Fibroblast of mammary gland (primary cell): Measurements from ENCODE around the gene GYG2.
"Not testable (repeated sequence)": the region's sequence is repeated elsewhere in the genome, so short reads cannot be mapped to it uniquely, and the experiment has no call there.

Source experiments
- DNase-seq: peaks from one replicate; pipeline ENCODE4 v3.0.0-alpha.2; 2010; ENCODE audit warnings: low read depth
- H3K4me3 ChIP-seq: 2 replicates; pipeline ENCODE4 v1.5.1; 2011; ENCODE audit warnings: low read depth, mild to moderate bottlenecking, low read length, moderate library complexity; ENCODE audit not compliant: control insufficient read depth
- TF ChIP-seq, protein P1 (sequence below): conservative IDR thresholded peaks from 2 replicates; pipeline ENCODE4 v1.5.1; 2011; ENCODE audit warnings: low read depth, low read length, inconsistent platforms; ENCODE audit not compliant: control insufficient read depth, insufficient read depth

The GYG2 gene

DNA sequence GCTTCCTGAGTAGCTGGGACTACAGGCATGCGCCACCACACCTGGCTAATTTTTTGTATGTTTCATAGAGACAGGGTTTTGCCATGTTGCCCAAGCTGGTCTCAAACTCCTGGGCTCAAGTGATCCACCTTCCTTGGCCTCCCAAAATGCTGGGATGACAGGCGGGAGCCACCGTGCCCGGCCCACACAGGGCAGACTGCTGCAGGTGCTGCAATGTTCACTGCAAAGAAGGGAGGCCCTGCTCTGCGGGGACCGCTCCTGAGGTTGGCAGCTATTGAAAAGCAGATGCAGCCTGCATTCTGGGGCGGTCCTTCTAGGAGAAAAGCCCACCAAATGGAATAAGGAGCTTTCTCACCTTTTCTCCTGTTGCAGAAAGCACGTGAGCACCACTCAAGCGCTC is 95.4 kb downstream of the GYG2 start:
- H3K4me3 ChIP-seq = no peak overlapping the region
- no peak for DNase-seq
- TF ChIP-seq, protein P1, sequence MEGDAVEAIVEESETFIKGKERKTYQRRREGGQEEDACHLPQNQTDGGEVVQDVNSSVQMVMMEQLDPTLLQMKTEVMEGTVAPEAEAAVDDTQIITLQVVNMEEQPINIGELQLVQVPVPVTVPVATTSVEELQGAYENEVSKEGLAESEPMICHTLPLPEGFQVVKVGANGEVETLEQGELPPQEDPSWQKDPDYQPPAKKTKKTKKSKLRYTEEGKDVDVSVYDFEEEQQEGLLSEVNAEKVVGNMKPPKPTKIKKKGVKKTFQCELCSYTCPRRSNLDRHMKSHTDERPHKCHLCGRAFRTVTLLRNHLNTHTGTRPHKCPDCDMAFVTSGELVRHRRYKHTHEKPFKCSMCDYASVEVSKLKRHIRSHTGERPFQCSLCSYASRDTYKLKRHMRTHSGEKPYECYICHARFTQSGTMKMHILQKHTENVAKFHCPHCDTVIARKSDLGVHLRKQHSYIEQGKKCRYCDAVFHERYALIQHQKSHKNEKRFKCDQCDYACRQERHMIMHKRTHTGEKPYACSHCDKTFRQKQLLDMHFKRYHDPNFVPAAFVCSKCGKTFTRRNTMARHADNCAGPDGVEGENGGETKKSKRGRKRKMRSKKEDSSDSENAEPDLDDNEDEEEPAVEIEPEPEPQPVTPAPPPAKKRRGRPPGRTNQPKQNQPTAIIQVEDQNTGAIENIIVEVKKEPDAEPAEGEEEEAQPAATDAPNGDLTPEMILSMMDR = no peak

DNA sequence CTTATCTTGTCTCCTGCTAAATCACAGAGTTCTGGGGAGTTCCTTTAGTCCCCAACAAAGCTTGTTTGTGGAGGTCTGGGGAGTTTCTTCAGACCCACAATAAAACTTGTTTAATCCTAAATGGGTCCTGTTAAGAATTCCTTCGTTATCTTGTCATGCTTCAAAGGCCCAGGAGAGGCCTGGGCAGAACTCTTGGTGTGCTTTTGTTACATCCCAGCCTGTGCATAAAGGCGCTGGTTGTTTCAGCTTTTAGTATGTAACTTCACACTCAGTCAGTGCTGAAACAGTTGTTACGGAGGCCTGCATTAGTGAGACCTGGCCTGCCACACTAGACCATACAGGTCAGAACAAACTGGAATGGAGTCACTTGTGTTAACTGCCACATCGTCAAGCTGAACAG is 97.5 kb downstream of the GYG2 start:
- DNase-seq, H3K4me3 ChIP-seq: not testable (repeated sequence)

DNA sequence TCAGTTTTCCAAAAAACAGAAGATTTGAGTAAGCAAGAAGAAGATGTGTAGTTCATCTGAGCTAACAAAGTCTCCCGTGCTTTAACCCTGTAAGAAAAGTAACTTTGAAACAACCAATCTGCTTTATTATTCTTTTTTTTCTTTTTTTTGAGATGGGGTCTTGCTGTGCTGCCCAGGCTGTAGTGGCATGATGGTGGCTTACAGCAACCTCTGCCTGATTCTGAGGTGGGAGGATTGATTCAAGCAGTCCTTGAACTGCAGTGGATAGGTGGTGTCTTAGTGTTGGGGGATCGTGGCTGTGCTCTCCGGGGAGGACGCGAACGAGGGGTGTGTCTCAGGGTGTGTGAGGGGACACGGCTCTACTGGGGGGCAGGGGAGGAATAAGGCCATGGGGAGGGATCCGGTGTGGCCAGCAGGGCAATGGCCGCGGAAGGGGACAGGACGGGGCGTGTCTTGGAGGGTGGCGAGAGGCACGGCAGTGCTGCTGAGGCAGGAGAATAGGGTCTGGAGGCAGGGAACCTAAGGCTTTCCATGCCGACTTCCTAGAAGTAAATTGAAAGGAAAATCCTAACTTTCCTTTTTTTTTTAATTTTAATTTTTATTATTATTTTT is 98.0 kb downstream of the GYG2 start:
- TF ChIP-seq, protein P1 = no peak
- no peak for DNase-seq

DNA sequence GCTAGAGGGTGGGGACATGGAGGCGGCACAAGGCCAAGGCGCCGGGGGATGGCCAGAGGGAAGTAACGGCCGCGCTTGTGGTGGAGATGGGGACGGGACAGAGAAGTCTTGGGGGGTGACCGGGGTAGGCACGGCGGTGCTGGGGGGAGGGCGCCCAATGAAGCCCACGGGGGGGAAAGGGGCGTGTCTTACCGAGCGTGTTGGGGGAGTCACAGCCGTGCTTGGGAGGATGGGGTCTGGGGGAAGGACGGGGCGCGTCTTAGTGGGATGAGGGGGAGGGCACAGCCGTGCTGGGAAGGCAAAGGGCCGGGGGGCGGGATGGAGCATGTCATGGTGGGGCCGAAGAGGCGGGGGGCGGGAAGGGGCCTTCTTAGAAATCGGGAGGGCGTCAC is 99.5 kb downstream of the GYG2 start:
- peak overlapping the region; percentile 43 for H3K4me3 ChIP-seq
- TF ChIP-seq, protein P1 = no peak
- no peak for DNase-seq

More for the DNA sequence above, 98.0 kb downstream of the GYG2 start:
- H3K4me3 ChIP-seq = no peak overlapping the region

DNA sequence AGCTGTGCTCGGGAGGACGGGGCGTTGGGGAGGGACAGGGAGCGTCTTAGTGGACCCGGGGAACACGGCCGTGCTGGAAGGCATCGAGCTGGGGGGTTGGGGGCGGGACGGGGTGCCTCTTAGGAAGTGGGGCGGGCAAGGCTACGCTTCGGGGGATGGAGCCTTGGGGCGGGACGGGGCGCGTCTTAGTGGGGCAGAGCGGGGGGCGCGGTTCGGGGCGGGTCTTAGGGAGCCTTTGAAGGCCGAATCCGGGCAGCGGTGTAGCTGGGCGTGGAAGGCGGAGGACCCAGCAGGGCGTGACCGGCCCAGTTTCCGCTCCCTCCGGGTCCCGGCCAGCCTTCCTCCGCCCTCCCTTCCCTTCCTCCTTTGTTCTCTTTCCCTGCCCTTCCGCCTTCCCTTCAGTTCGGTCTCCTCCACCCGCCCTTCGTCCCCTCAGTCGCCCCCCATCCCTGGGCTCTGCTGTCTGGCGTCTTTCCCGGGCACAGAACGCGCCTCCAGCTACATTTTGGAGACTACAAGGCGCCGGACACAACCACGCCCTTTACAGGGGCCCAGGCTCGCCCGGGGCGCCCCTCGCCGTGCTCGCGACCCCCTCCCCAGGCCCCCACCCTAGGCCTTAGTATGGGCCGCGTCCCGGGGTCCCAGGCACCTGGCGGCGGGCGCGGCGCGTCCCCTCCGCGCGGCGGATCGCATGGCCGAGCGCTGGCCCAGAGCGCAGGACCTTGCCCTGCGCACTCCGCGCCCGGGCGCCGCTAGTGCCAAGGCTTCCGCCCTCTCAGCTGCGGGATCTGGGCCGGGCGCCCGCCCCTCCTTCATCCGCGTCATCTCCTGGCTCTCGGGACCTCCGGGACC is 100.1 kb downstream of the GYG2 start, which contains the start of gene ARSD:
ARSD (minus strand) TSS at position 757 of the 852 bp plus-strand sequence; CDS start at position 693, 64 bp downstream.
- TF ChIP-seq, protein P1 = no peak
- DNase-seq = peak; percentile 90
- H3K4me3 ChIP-seq = peak within 1 kb of the TSS; percentile 62

DNA sequence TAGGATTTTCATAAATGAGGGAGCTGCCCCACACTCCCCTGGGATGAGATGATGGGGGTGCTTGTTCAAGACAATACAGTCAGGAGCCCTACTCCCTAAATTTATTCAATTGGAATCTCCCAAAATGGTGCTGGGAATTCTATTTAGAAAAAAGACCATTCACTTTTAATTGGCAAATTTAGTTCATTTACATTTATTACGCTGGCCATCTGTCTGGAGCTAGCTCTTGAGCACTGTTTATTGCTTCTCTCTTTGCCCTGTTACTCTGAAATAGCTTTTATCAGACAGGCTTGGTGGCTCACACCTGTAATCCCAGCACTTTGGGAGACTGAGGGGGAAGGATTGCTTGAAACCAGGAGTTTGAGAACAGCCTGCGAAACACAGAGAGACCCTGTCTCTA is 102.4 kb downstream of the GYG2 start:
- TF ChIP-seq, protein P1 = no peak
- no peak for DNase-seq
- no peak overlapping the region for H3K4me3 ChIP-seq

DNA sequence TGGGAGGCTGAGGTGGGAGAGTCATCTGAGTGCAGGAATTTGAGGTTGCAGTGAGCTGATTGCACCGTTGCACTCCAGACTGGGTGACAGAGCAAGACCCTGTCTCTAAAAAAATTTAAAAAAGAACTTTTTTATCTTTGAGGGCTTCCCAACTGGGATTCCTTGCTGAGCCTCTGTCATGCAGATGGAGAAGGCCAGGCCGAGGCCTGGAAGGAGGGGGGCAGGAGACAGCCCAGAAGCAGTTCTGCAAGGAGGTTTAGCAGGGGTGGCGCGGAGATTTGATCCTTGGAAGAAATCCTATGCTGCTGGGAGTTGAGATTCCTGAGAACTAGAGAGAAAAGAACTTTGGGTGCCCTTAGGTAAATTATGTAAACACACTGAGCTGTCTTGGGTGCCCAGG is 102.9 kb downstream of the GYG2 start:
- TF ChIP-seq, protein P1 = no peak
- no peak overlapping the region for H3K4me3 ChIP-seq
- no peak for DNase-seq
